Measurements from ENCODE around the gene KRTAP5-2.

Gene KRTAP5-2

GRCh38 chr11:1638344-1638743, 40.2 kb upstream of the KRTAP5-2 start:
- H3K4me1 ChIP-seq (ENCODE audit: insufficient read depth, low read length, poor library complexity, severe bottlenecking), result no peaks in the 10 kb centered on the region
- H3K79me2 ChIP-seq (ENCODE audit: insufficient read depth, low read length), result no peaks in the 10 kb centered on the region
- H2AFZ ChIP-seq (ENCODE audit: low read length), result no peak overlapping the region
- TF ChIP-seq CTCF (conservative IDR thresholded peaks at IDR 0.05; ENCODE audit: low read length) (no peak), EZH2phosphoT487 (IDR thresholded peaks at IDR 0.05; ENCODE audit: borderline replicate concordance) (no peak)
- H3K27me3 ChIP-seq (ENCODE audit: insufficient read depth, low read length, poor library complexity, severe bottlenecking), result no peaks in the 10 kb centered on the region
- no peaks in the 10 kb centered on the region for H3F3A ChIP-seq (ENCODE audit: low read depth)
- H3K9ac ChIP-seq (ENCODE audit: low read depth, low read length, poor library complexity, severe bottlenecking), result no peak overlapping the region
- H4K20me1 ChIP-seq (ENCODE audit: insufficient read depth, low read length, poor library complexity, severe bottlenecking), result no peaks in the 10 kb centered on the region
- no peaks in the 10 kb centered on the region for H3K9me2 ChIP-seq (replicated peaks; ENCODE audit: low read depth, low read length)
- no peaks in the 10 kb centered on the region for H3K36me3 ChIP-seq (ENCODE audit: insufficient read depth, low read length)
- no peak overlapping the region for H3K4me2 ChIP-seq (ENCODE audit: low read depth, low read length, poor library complexity, severe bottlenecking)
- no peaks in the 10 kb centered on the region for H3K9me3 ChIP-seq (ENCODE audit: insufficient read depth, low read depth, low read length)
- no peak overlapping the region for H3K4me3 ChIP-seq (ENCODE audit: low read length, poor library complexity, severe bottlenecking)

- no peaks in the 10 kb centered on the region for H3K4me1 ChIP-seq (ENCODE audit: insufficient read depth, low read length, poor library complexity, severe bottlenecking)
- no peak overlapping the region for H3K9ac ChIP-seq (ENCODE audit: low read depth, low read length, poor library complexity, severe bottlenecking)
- H3K36me3 ChIP-seq (ENCODE audit: insufficient read depth, low read length), result no peaks in the 10 kb centered on the region
- no peak for TF ChIP-seq CTCF (conservative IDR thresholded peaks at IDR 0.05; ENCODE audit: low read length)
- TF ChIP-seq EZH2phosphoT487 (IDR thresholded peaks at IDR 0.05; ENCODE audit: borderline replicate concordance), result no peak
- H3F3A ChIP-seq (ENCODE audit: low read depth), result no peaks in the 10 kb centered on the region
- H4K20me1 ChIP-seq (ENCODE audit: insufficient read depth, low read length, poor library complexity, severe bottlenecking), result no peaks in the 10 kb centered on the region
- no peak overlapping the region for H3K4me2 ChIP-seq (ENCODE audit: low read depth, low read length, poor library complexity, severe bottlenecking)
- no peak overlapping the region for H3K4me3 ChIP-seq (ENCODE audit: low read length, poor library complexity, severe bottlenecking)
- no peaks in the 10 kb centered on the region for H3K9me2 ChIP-seq (replicated peaks; ENCODE audit: low read depth, low read length)
- no peak overlapping the region for H2AFZ ChIP-seq (ENCODE audit: low read length)
- H3K9me3 ChIP-seq (ENCODE audit: insufficient read depth, low read depth, low read length), result no peaks in the 10 kb centered on the region
- H3K79me2 ChIP-seq (ENCODE audit: insufficient read depth, low read length), result no peaks in the 10 kb centered on the region
- no peaks in the 10 kb centered on the region for H3K27me3 ChIP-seq (ENCODE audit: insufficient read depth, low read length, poor library complexity, severe bottlenecking)
Observed at GRCh38 chr11:1637628-1638027, 39.5 kb upstream of the KRTAP5-2 start.

- Histone ChIP-seq H3K4me2 (ENCODE audit: low read depth, low read length, poor library complexity, severe bottlenecking) (no peak overlapping the region), H3F3A (ENCODE audit: low read depth) (no peaks in the 10 kb centered on the region), H3K79me2 (ENCODE audit: insufficient read depth, low read length) (no peaks in the 10 kb centered on the region), H2AFZ (ENCODE audit: low read length) (no peak overlapping the region), H3K4me3 (ENCODE audit: low read length, poor library complexity, severe bottlenecking) (no peak overlapping the region), H3K36me3 (ENCODE audit: insufficient read depth, low read length) (no peaks in the 10 kb centered on the region), H3K9ac (ENCODE audit: low read depth, low read length, poor library complexity, severe bottlenecking) (no peak overlapping the region), H3K9me2 (replicated peaks; ENCODE audit: low read depth, low read length) (no peaks in the 10 kb centered on the region), H3K4me1 (ENCODE audit: insufficient read depth, low read length, poor library complexity, severe bottlenecking) (no peaks in the 10 kb centered on the region), H4K20me1 (ENCODE audit: insufficient read depth, low read length, poor library complexity, severe bottlenecking) (no peaks in the 10 kb centered on the region), H3K9me3 (ENCODE audit: insufficient read depth, low read depth, low read length) (no peaks in the 10 kb centered on the region), H3K27me3 (ENCODE audit: insufficient read depth, low read length, poor library complexity, severe bottlenecking) (no peaks in the 10 kb centered on the region)
- TF ChIP-seq EZH2phosphoT487 (IDR thresholded peaks at IDR 0.05; ENCODE audit: borderline replicate concordance) (no peak), CTCF (conservative IDR thresholded peaks at IDR 0.05; ENCODE audit: low read length) (no peak)
Observed at GRCh38 chr11:1636291-1636950, 38.3 kb upstream of the KRTAP5-2 start.

All from Loucy (cell line).